GF-D8 (cell line): Measurements from ENCODE around the gene TBCEL.

Experiments
- DNase-seq: peaks from one replicate; lab custom pipeline; 2025; lab: John Stamatoyannopoulos, UW

TBCEL gene

GRCh38 chr11:121063728-121064127, 39.8 kb downstream of the TBCEL start:
- no peak for DNase-seq

DNA sequence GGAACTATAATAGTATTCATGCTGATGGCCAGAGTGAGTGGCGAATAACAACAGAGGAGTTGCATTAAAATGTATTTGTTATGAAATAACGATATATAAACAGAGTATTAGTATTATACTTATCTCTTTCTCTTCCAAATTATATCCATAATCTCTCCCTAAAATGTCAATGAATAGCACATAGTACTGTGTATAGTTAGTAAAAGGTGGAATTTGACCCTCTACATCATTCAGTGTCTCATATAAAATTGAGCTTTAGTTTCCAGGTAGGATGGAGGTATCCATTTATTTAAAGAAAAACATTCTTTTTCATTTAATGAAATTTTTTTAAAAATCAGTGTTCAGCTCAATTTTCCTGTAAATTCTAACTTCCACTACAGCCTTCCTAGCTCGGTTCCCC, 42.7 kb downstream of the TBCEL start:
- DNase-seq = no peak

GRCh38 chr11:121067026-121067425, 43.1 kb downstream of the TBCEL start:
- no peak for DNase-seq

GRCh38 chr11:121067453-121067852, 43.6 kb downstream of the TBCEL start:
- DNase-seq = no peak

GRCh38 chr11:121067962-121068647, 44.2 kb downstream of the TBCEL start:
- no peak for DNase-seq

DNA sequence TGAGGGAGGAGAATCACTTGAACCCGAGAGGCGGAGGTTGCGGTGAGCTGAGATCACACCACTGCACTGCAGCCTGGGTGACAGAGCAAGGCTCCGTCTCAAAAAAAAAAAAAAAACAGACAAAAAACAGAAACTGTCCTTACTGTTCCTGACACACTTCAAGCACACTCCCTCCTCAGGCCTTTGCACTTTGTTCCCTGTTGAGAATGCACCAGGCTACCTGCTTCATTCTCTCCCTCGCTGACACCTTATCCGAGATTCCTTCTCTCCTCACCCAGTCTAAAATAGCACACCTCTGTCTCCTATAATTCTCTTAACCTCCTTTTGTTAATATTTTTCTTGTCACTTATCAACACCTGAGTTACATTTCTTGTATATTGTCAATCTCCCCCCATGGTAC, 44.9 kb downstream of the TBCEL start:
- DNase-seq = no peak

DNA sequence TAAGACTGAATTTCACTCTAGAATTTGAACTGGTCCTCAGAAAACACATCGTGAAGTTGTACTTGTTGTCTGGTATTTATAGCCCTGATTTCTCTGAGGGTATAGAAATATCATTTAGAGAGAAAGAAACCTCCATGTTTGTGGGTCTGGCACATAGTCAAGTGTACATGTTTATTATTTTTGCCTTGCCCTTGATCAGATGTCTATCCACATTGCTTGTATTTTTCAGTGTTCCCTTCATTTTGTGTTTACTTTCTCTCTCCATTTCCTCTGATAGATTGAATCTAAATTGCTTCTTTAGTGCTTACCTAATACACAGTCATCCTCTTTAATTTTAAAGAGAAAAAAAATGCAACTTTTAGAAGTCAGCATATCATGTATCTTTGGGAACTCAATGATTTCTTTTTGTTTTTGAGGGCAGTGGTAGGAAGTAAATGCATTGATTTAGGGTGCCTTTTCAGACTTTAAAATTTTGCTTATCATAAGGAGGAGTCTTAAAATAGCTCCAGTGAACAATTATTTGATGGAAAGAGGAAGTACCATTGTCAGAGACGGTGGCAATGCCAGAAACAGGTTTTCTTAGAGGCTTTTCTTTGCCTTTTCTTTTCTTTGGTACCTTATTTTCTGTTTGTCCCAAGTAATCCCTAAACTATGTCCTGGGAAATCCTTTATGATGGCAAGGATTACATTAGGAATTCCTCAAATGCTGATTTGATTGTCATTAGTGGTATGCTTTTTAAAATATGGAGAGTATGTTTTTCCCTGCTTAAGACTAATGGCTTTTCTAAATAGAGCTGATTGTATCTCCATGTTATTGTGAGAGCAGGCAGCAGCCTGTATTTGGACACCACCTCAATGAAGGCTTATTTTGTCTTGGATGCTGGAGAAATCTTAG, 47.3 kb downstream of the TBCEL start:
- DNase-seq = peak; percentile 49

DNA sequence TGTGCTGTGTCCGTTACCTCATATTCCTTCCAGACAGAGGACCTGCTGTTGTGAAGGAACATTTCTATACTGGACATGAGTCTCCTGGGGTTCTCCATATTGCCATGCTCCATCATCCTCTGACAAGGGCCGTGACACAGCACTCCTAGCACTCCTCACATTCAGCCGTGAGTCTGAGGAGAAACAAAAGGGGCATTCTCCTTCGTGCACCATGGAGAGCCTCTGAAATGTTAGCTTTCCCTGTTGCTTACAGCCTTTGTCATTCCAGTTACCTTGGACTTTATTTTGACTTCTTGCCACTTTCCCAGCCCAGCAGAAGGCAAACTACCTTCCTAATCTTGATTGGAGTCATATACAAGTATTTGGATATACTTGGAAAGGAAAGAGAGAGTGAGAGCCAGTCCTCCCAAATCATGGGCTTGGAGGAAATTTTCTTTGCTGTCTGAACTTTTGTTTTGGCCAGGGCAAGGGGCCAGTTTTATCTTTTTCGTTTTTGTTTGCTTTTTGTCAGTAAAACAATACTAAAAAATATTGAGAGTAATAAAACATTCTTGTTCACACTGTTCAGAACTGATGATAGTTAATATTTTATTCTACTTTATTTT, 48.0 kb downstream of the TBCEL start:
- DNase-seq = no peak

- DNase-seq = no peak
Observed at GRCh38 chr11:121081321-121081720, 57.4 kb downstream of the TBCEL start.

- no peak for DNase-seq
Observed at GRCh38 chr11:121082219-121082618, 58.3 kb downstream of the TBCEL start.

GRCh38 chr11:121082670-121083069, 58.8 kb downstream of the TBCEL start:
- DNase-seq = no peak

DNA sequence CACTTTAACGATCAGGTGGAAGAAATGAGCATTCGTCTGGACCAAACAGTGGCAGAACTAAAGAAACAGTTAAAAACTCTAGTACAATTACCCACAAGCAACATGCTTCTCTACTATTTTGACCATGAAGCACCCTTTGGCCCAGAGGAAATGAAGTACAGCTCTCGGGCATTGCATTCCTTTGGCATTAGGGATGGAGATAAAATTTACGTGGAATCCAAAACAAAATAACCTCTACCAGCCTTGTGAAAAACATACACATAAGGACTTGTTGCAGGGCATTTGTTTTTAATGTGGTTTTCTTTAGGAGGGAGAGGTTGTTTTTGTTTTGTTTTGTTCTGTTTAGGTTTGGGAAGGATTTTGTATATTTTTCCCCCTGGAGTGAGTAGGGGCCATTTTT, 63.0 kb downstream of the TBCEL start:
- no peak for DNase-seq

GRCh38 chr11:121089566-121089965, 65.7 kb downstream of the TBCEL start:
- no peak for DNase-seq

DNA sequence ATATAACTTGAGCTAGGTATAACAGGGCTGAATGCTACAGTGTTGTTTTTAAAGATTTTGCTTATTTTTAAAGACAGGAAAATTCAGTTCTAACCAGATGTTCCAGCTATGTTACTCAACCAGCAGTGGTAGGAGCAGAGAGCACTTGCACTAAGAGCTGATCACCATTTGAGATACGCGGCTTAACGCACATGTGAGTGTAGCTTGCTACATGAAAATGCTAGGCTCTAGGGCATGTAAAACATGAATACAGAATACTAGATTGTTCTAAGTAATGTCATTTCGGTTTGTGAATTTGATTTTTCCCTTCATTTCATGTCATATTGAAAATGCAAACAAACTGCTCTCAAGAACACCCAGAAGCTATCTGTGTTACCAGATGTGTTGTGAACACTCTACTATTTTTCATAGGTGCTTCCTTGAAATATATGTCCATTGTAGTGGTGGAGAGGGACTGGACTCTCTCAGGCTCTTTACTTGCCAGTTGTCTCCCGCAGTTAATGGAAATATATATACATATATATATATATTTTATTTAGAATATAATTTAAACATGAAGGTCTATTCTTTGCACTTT, 66.3 kb downstream of the TBCEL start:
- DNase-seq = peak; percentile 56

- DNase-seq = peak; percentile 99
Observed at GRCh38 chr11:121091492-121092152, 67.7 kb downstream of the TBCEL start.

DNA sequence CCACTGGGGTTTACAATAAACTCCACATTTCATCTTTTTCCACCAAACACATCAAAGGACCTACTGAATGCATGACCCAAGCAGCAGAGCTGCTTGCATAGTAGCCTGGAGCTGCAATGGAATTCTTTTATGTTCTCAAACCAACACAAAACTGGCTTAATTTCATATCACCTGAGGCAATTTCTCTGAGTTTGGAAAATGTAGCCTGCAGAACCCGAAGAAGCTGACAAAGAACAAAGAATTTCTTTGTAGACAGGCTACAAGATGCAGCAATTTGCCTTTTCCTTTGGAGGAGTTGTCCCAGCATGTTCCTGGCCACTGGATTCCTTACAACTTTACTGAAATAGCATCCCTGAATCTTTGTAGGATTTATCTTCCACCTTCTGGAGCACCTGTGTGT, 71.7 kb downstream of the TBCEL start:
- DNase-seq = no peak

GRCh38 chr11:121099364-121099763, 75.5 kb downstream of the TBCEL start:
- DNase-seq = no peak

- no peak for DNase-seq
Observed at GRCh38 chr11:121099885-121100284, 76.0 kb downstream of the TBCEL start.

- DNase-seq = no peak
Observed at GRCh38 chr11:121100943-121101342, 77.0 kb downstream of the TBCEL start, which contains the start of gene TECTA. TSS of gene TECTA (plus strand) at chr11:121101243. CDS start at chr11:121102666, 1,423 bp downstream.

GRCh38 chr11:121104312-121104762, 80.4 kb downstream of the TBCEL start:
- no peak for DNase-seq

DNA sequence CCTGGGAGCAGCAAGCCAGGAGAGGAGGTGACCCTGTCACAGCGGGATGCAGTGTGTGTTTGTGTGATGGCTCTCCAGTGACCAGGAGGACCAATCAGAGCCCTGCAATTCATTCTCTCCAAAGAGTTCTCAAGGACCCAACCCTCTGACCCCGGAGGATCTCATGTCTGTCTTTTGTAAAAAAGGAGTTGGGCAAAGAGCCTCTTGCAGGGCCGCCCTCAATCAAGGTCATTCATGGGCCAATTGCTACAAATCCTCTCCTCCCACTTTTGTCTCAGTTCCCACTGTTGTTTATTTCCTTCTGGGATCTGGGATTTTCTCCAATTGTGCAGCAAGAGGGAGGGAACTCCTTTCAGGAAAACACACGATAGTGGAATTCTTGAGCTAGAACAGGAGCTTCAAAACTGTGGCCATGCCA, 81.2 kb downstream of the TBCEL start:
- DNase-seq = no peak
